ENCODE measurements around the gene MMP1.

GRCh38 chr11:102788334-102788995, 9.5 kb downstream of the MMP1 start:
- TF ChIP-seq CTCF (IDR thresholded peaks at IDR 0.05) (no peak), TCF7L2 (IDR thresholded peaks at IDR 0.05; ENCODE audit: low read depth, low read length) (no peak)

Measured in Panc1 (cell line).